K562 (cell line): ENCODE data around the gene AP1G1. TPM values are rescaled to one million over a fixed set of nuclear protein-coding genes. Genes with fewer than 3 reads are reported as not detected.
A peak's percentile ranks its signal among the peaks of the same experiment; 100 is the strongest.

Source experiments
- CCNT2 ChIP-seq: IDR thresholded peaks from 2 replicates; pipeline ENCODE4 v1.6.1; 2011; ENCODE audit warnings: borderline replicate concordance, low read depth, mild to moderate bottlenecking, moderate library complexity, mixed read lengths, low read length; ENCODE audit not compliant: insufficient read length; ENCODE audit errors: extremely low read depth
- CREB1 ChIP-seq, 2 experiments: sonication (generic) in 1 of 2; formaldehyde crosslinking in 1 of 2; IDR thresholded peaks; 2 replicates each; pipeline versions ENCODE4 v1.6.1 to v1.8.0; 2012 to 2022; ENCODE audit warnings: inconsistent platforms in 1 of 2, mild to moderate bottlenecking in 1 of 2, missing genetic modification reagents in 1 of 2, moderate library complexity in 1 of 2
- CXXC5 ChIP-seq: fragments of 250-450 bp; sonication (Bioruptor Pico); IDR thresholded peaks from 2 replicates; pipeline ENCODE4 v1.8.0; 2022; ENCODE audit warnings: inconsistent platforms, mild to moderate bottlenecking, moderate library complexity
- HMGN3 ChIP-seq: IDR thresholded peaks from 2 replicates; pipeline ENCODE4 v1.6.1; 2011; ENCODE audit warnings: borderline replicate concordance, low read depth, mild to moderate bottlenecking, mixed read lengths, low read length; ENCODE audit not compliant: insufficient read length; ENCODE audit errors: extremely low read depth
- HNRNPH1 ChIP-seq: fragments of 200-400 bp; formaldehyde crosslinking; optimal IDR thresholded peaks from 2 replicates; pipeline ENCODE3; 2017; ENCODE audit warnings: low read depth, mild to moderate bottlenecking, low read length, moderate library complexity
- KDM4B ChIP-seq, 2 experiments: fragments of 450-650 bp in 1 of 2; sonication (generic) in 1 of 2; IDR thresholded peaks; 2 replicates each; pipeline ENCODE4 v1.6.1; 2016 to 2017; ENCODE audit warnings: borderline replicate concordance in 2 of 2, antibody characterized with exemption in 1 of 2, low read depth in 1 of 2, mild to moderate bottlenecking in 1 of 2
- KHSRP ChIP-seq: fragments of 450-650 bp; IDR thresholded peaks from 2 replicates; pipeline ENCODE4 v1.6.1; 2017
- RBBP5 ChIP-seq: fragments of 200-600 bp; sonication (generic); IDR thresholded peaks from 2 replicates; pipeline ENCODE4 v1.6.1; 2012; ENCODE audit warnings: borderline replicate concordance, mild to moderate bottlenecking, low read length, control low read depth, inconsistent platforms; ENCODE audit not compliant: insufficient read depth, poor library complexity, severe bottlenecking
- STAG1 ChIP-seq: sonication (generic); formaldehyde crosslinking; IDR thresholded peaks from 2 replicates; pipeline ENCODE4 v1.5.0; 2020; ENCODE audit warnings: missing genetic modification reagents, borderline replicate concordance
- TBL1XR1 ChIP-seq, 2 experiments: IDR thresholded peaks; 2 replicates each; pipeline ENCODE4 v1.6.1; 2012; ENCODE audit warnings: improper control_type of control experiment in 2 of 2, low read length in 2 of 2, mild to moderate bottlenecking in 1 of 2
- ZFX ChIP-seq: sonication (generic); formaldehyde crosslinking; IDR thresholded peaks from 2 replicates; pipeline ENCODE4 v1.8.0; 2022; ENCODE audit warnings: mild to moderate bottlenecking, missing genetic modification reagents, moderate library complexity
- ZNF239 ChIP-seq: fragments of 250-450 bp; sonication (Bioruptor Pico); IDR thresholded peaks from 2 replicates; pipeline ENCODE4 v1.4.0; 2020; ENCODE audit warnings: mild to moderate bottlenecking
- ZNF57 ChIP-seq: fragments of 450-650 bp; formaldehyde crosslinking; IDR thresholded peaks from 2 replicates; pipeline ENCODE4 v1.4.0; 2020; ENCODE audit warnings: mild to moderate bottlenecking, moderate library complexity
- ZNF764 ChIP-seq: fragments of 250-450 bp; sonication (Bioruptor Pico); IDR thresholded peaks from 2 replicates; pipeline ENCODE4 v1.4.0; 2020; ENCODE audit warnings: low read depth, mild to moderate bottlenecking, moderate library complexity
- polyA plus RNA-seq, 8 experiments: library from polyadenylated mRNA; depleted of rRNA in 4 of 8; stranded (reverse) in 5 of 8; unstranded in 3 of 8; fragments of >200 nt; fragmentation: Nextera tagmentation in 2 of 8; fragmentation: Illumina TruSeq in 1 of 8; extraction: Ambion mirVana in 2 of 8; extraction: Trizol in 1 of 8; gene quantifications; 2 replicates each; pipeline versions ENCODE4 v1.2.1 to v1.2.3, GENCODE V29; 2011 to 2014; ENCODE audit warnings: inconsistent platforms in 1 of 8, missing spikeins in 1 of 8
- total RNA-seq, 7 experiments: library from RNA; depleted of rRNA in 6 of 7; stranded (reverse); fragments of >200 nt in 6 of 7; fragmentation: Illumina TruSeq in 2 of 7; extraction: Trizol in 2 of 7; gene quantifications; 2 replicates each; pipeline versions ENCODE4 v1.2.1 to v1.2.3, GENCODE V29; 2011 to 2021; ENCODE audit warnings: low replicate concordance in 1 of 7
- TF ChIP-seq, protein P1 (sequence below): fragments of 250-450 bp; sonication (Bioruptor Pico); IDR thresholded peaks from 2 replicates; pipeline ENCODE4 v1.5.0; 2020; ENCODE audit warnings: mild to moderate bottlenecking, borderline replicate concordance
- TF ChIP-seq, protein P2 (sequence below): fragments of 250-450 bp; sonication (Bioruptor Pico); IDR thresholded peaks from 2 replicates; pipeline ENCODE4 v1.4.0; 2020
- TF ChIP-seq, protein P3 (sequence below): fragments of 250-450 bp; sonication (Bioruptor Pico); IDR thresholded peaks from 2 replicates; pipeline ENCODE4 v1.9.0; 2021; ENCODE audit warnings: mild to moderate bottlenecking, inconsistent platforms
- TF ChIP-seq, protein P4 (sequence below): fragments of 250-450 bp; sonication (Bioruptor Pico); IDR thresholded peaks from 2 replicates; pipeline ENCODE4 v1.8.0; 2021; ENCODE audit warnings: moderate library complexity, mild to moderate bottlenecking, inconsistent platforms

The AP1G1 gene
- total and polyA plus RNA-seq, 9 of the 15 experiments (the other 6 are each of a cell fraction or from before 2014, with no cell fraction given) = 7.0 to 59.2 (median 42.0) TPM

DNA sequence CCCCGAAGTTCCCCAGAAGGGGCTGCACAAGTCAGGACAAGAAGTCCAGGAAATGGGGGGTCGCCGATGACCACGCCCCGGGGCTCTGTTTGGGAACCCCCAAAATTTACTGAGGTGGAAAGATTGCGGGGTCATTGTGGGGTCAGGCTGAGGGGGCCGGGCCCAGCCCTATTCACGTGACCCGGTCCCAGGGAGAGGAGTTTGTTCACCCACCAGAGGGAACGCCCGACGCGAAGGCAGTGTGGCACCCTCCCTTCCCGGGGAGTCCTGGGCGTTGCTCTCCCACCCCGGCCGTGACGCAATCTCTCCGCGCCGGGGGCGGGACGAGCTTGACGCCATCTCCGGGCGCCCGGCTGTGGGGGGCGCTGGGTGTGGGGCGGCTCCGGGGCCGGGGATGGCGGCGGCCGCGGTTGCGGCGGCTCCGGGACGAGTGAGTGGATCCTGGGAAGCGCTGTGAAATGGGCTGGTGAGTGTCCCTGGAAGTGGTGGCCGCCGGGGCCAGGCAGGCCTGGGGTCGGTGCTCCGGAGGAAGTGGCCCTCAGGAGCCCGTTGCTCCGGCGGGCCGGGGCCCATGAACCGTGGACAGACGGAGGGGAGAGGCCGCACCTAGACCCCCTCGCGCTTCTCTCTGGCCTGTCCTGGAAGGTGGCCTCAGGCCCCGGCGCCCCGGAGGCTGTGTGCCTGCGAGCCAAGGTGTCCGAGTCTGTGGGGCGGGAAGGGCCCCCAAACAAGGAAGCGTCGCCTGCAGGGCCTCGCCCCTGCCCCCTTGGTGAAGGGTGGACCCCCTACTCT is 37.2 kb upstream of the AP1G1 start, which contains the start of gene ATXN1L (continued):
- TF ChIP-seq ZNF239 (CRISPR knock-in tag) = no peak
- TF ChIP-seq HMGN3 = peak; percentile 89
- peak in 1 of 2 experiments; percentile 98; a peak in 2 of 4 replicates for TF ChIP-seq TBL1XR1 (IDR thresholded peaks at IDR 0.05; ENCODE audit: low read length in 2 of 2)
- TF ChIP-seq, protein P1, sequence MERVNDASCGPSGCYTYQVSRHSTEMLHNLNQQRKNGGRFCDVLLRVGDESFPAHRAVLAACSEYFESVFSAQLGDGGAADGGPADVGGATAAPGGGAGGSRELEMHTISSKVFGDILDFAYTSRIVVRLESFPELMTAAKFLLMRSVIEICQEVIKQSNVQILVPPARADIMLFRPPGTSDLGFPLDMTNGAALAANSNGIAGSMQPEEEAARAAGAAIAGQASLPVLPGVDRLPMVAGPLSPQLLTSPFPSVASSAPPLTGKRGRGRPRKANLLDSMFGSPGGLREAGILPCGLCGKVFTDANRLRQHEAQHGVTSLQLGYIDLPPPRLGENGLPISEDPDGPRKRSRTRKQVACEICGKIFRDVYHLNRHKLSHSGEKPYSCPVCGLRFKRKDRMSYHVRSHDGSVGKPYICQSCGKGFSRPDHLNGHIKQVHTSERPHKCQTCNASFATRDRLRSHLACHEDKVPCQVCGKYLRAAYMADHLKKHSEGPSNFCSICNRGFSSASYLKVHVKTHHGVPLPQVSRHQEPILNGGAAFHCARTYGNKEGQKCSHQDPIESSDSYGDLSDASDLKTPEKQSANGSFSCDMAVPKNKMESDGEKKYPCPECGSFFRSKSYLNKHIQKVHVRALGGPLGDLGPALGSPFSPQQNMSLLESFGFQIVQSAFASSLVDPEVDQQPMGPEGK = no peak
- peak; percentile 93 for TF ChIP-seq KHSRP
- peak; percentile 80 for TF ChIP-seq CCNT2
- TF ChIP-seq, protein P2, sequence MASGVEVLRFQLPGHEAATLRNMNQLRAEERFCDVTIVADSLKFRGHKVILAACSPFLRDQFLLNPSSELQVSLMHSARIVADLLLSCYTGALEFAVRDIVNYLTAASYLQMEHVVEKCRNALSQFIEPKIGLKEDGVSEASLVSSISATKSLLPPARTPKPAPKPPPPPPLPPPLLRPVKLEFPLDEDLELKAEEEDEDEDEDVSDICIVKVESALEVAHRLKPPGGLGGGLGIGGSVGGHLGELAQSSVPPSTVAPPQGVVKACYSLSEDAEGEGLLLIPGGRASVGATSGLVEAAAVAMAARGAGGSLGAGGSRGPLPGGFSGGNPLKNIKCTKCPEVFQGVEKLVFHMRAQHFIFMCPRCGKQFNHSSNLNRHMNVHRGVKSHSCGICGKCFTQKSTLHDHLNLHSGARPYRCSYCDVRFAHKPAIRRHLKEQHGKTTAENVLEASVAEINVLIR (CRISPR knock-in tag) = peak; percentile 99
- TF ChIP-seq STAG1 (CRISPR knock-in tag) = 0 out of 2 replicates have a peak, but pooled peaks have one; percentile 15
- peak; percentile 83 for TF ChIP-seq CXXC5 (CRISPR knock-in tag)
- no peak for TF ChIP-seq ZNF764
- TF ChIP-seq, protein P3, sequence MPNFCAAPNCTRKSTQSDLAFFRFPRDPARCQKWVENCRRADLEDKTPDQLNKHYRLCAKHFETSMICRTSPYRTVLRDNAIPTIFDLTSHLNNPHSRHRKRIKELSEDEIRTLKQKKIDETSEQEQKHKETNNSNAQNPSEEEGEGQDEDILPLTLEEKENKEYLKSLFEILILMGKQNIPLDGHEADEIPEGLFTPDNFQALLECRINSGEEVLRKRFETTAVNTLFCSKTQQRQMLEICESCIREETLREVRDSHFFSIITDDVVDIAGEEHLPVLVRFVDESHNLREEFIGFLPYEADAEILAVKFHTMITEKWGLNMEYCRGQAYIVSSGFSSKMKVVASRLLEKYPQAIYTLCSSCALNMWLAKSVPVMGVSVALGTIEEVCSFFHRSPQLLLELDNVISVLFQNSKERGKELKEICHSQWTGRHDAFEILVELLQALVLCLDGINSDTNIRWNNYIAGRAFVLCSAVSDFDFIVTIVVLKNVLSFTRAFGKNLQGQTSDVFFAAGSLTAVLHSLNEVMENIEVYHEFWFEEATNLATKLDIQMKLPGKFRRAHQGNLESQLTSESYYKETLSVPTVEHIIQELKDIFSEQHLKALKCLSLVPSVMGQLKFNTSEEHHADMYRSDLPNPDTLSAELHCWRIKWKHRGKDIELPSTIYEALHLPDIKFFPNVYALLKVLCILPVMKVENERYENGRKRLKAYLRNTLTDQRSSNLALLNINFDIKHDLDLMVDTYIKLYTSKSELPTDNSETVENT (CRISPR knock-in tag) = 0 out of 2 replicates have a peak, but pooled peaks have one; percentile 61
- TF ChIP-seq ZNF57 = no peak
- TF ChIP-seq KDM4B (IDR thresholded peaks at IDR 0.05; ENCODE audit: borderline replicate concordance in 2 of 2, low read depth in 1 of 2) = 0 out of 4 replicates have a peak, but pooled peaks of 1 of the 2 experiments have one; percentile 38
- TF ChIP-seq, protein P4, sequence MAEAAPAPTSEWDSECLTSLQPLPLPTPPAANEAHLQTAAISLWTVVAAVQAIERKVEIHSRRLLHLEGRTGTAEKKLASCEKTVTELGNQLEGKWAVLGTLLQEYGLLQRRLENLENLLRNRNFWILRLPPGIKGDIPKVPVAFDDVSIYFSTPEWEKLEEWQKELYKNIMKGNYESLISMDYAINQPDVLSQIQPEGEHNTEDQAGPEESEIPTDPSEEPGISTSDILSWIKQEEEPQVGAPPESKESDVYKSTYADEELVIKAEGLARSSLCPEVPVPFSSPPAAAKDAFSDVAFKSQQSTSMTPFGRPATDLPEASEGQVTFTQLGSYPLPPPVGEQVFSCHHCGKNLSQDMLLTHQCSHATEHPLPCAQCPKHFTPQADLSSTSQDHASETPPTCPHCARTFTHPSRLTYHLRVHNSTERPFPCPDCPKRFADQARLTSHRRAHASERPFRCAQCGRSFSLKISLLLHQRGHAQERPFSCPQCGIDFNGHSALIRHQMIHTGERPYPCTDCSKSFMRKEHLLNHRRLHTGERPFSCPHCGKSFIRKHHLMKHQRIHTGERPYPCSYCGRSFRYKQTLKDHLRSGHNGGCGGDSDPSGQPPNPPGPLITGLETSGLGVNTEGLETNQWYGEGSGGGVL (CRISPR knock-in tag) = no peak
- peak; percentile 82 for TF ChIP-seq RBBP5
- TF ChIP-seq CREB1 (IDR thresholded peaks at IDR 0.05) = peak; percentile 100
- TF ChIP-seq CREB1 (CRISPR knock-in tag; IDR thresholded peaks at IDR 0.05) = peak; percentile 100
- TF ChIP-seq ZFX (CRISPR knock-in tag) = peak; percentile 85
- TF ChIP-seq HNRNPH1 = no peak
